AG09319 (cell line): ENCODE results near the gene SATB1.

ENCODE experiments used
- DNase-seq: peaks from one replicate; pipeline ENCODE4 v3.0.0-alpha.2; 2010; ENCODE audit warnings: low read depth; ENCODE audit errors: extremely low read depth
- TF ChIP-seq, protein P1 (sequence below): IDR thresholded peaks from 2 replicates; pipeline ENCODE4 v1.5.1; 2011; ENCODE audit warnings: low read depth, mild to moderate bottlenecking, inconsistent platforms, low read length, moderate library complexity

The SATB1 gene

DNA sequence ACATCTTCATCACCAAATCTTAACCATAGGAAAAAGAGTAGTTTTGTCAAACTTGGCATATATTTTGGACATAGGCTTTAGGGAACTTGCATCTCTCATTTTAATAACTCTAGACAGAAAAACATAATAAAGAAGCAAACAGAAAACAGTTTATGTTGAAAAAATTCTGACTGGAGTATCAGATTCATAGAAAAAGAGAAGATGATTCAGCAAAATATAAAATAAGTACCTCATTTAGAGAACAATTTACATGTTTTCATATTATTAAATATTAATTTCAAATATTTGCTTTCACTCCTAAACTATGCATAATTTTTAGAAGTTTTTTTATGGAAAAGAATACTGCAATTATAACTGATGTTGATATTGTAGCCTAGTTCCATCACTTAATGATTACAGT lies 12.5 kb downstream of the SATB1 start:
- no peak for DNase-seq
- TF ChIP-seq, protein P1, sequence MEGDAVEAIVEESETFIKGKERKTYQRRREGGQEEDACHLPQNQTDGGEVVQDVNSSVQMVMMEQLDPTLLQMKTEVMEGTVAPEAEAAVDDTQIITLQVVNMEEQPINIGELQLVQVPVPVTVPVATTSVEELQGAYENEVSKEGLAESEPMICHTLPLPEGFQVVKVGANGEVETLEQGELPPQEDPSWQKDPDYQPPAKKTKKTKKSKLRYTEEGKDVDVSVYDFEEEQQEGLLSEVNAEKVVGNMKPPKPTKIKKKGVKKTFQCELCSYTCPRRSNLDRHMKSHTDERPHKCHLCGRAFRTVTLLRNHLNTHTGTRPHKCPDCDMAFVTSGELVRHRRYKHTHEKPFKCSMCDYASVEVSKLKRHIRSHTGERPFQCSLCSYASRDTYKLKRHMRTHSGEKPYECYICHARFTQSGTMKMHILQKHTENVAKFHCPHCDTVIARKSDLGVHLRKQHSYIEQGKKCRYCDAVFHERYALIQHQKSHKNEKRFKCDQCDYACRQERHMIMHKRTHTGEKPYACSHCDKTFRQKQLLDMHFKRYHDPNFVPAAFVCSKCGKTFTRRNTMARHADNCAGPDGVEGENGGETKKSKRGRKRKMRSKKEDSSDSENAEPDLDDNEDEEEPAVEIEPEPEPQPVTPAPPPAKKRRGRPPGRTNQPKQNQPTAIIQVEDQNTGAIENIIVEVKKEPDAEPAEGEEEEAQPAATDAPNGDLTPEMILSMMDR, result no peak

DNA sequence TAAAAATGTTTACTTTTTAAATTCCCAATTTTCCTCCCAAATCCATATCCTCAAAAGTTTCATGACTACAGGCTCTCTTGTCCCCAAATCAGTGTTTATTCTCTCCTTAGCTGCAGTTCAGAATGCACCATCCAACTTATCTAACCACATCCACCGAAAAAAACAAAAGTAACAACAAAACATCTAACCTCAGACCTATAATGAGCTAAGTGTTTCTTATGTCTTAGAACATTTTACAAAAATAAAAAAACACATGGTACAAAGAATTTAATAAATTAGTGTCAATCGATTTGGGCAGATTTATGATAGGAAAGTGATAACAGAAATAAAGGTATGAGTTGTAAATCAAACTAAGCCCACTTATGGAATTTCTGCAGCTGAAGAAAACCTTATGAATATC lies 13.6 kb downstream of the SATB1 start:
- no peak for DNase-seq
- TF ChIP-seq, protein P1, result no peak

DNA sequence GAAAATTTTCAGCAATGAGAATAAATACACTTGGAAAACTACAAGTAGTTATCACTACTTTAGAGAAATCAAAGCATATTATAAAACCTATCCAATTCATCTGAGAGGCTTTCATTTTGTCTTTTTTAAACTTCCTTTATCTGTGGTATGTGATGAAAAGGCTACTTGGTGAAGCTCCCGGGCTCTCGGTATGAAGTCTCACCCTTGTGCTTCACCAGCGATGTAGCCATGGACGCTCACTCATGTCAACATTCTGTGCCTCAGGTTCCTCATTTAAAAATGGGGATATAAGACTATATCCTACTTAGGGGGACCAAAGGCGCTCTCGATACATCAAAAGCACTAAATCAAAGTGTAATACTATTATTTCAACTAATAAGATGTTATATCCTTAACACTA lies 14.9 kb downstream of the SATB1 start:
- TF ChIP-seq, protein P1, result no peak

DNA sequence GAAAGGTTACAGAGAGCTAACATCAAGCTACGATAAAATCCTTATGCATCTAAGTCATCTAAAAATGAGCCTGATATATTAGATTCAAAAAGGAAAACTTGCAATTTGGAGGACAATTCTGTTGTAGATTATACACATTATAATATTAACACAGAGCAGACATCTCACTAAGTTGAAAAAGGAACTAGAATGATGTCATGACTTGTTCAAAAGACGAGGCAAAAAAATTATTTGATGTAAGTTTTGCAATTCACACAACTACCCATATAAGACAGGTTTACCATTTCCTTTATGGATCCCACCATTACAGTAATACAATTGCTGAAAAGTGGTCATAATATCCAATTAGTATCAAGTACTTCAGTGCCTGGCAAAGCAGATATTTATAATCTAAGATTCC lies 15.9 kb downstream of the SATB1 start:
- TF ChIP-seq, protein P1, result no peak
- DNase-seq, result no peak

More for the DNA sequence above, 14.9 kb downstream of the SATB1 start:
- no peak for DNase-seq

DNA sequence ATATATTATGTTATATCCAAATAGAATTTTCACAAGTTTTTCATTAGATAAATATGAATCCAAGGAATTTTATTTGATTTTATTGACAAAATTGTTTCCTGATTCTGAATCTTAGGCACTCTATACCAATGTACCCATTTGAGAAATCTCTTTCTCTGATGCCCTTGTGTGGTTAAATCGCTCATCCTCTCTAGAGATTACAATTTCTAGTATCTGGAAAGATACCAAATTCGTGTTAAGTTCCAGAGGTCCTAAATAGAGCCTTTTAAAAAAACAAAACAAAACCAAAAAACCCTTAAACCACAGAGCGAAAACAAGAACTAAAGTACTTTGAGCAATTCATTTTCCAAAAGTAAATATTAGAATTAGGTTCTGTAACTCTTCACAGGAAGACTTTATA lies 20.0 kb downstream of the SATB1 start:
- TF ChIP-seq, protein P1, result no peak
- no peak for DNase-seq

DNA sequence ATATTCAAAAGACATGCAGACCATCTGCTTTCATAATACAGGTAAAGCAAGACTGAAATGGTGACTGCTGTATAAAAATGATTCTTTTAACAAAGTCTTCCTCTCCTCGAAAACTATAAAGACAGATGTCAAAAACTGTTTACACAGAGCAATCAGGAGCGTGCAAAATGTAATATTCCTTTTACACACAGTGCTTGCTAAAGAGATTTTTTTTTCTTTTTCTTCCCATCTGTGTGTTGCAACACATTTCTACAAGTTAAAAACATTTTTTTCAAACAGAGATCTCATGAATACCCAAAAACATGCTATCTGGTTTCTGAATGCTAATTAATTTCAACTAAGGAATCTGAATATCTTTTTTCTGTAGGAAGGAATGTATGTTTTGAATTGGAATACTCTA lies 22.1 kb downstream of the SATB1 start:
- DNase-seq, result no peak

DNA sequence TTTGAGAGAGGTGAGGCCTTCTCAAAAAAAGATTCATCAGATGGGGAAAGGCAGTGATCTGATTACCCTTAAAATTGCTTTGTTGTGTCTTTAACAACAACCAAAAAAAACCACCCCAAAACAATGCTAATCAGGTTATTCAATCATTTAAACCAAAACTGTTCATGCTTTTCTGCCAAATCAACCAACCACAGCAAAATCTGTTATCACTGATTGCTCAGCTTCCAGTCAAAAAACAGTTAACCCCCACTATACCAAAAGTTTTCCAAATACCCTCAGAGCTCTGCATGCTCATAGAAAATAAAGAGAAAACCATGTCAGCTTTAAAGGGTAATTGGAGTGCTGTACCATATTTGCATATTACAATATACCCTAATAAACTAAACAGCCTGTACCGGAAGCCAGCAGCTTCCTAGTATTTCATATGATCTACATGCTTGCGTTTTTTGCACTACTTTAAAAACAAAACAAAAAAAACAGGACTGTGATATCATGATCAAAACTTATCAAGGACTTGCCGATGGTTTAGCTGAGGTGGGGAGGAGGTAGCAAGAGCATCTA lies 22.8 kb downstream of the SATB1 start:
- TF ChIP-seq, protein P1, result no peak
- no peak for DNase-seq

More for the DNA sequence above, 22.1 kb downstream of the SATB1 start:
- TF ChIP-seq, protein P1, result no peak
